SK-N-SH (cell line): ENCODE results near the gene DIRAS2.

Experiments
- CHD2 ChIP-seq: fragments of 150-350 bp; IDR thresholded peaks from 2 replicates; pipeline ENCODE4 v1.6.1; 2018; ENCODE audit warnings: low read length; ENCODE audit not compliant: partially characterized antibody
- EZH2phosphoT487 ChIP-seq: fragments of 200-600 bp; sonication (generic); IDR thresholded peaks from 2 replicates; pipeline ENCODE4 v1.6.1; 2017; ENCODE audit warnings: low read depth, mixed run types, mild to moderate bottlenecking, antibody characterized with exemption, moderate library complexity, borderline replicate concordance
- JUND ChIP-seq: IDR thresholded peaks from 2 replicates; pipeline ENCODE4 v1.4.0; 2012
- MXI1 ChIP-seq: IDR thresholded peaks from 2 replicates; pipeline ENCODE4 v1.6.1; 2012; ENCODE audit warnings: mild to moderate bottlenecking, low read depth, low read length, improper control_type of control experiment
- POLR2AphosphoS5 ChIP-seq: IDR thresholded peaks from 2 replicates; pipeline ENCODE4 v1.6.1; 2012; ENCODE audit warnings: low read depth, low read length
- RXRA ChIP-seq: IDR thresholded peaks from 2 replicates; pipeline ENCODE4 v1.4.0; 2012; ENCODE audit warnings: low read depth, mild to moderate bottlenecking, borderline replicate concordance
- SMC3 ChIP-seq: IDR thresholded peaks from 2 replicates; pipeline ENCODE4 v1.6.1; 2012; ENCODE audit warnings: low read depth, low read length, improper control_type of control experiment
- TAF1 ChIP-seq: IDR thresholded peaks from 2 replicates; pipeline ENCODE4 v1.6.1; 2012; ENCODE audit warnings: low read depth, mild to moderate bottlenecking, low read length, moderate library complexity, borderline replicate concordance
- TF ChIP-seq, protein P1 (sequence below): fragments of 200-600 bp; sonication (generic); IDR thresholded peaks from 2 replicates; pipeline ENCODE4 v1.6.1; 2017; ENCODE audit warnings: antibody characterized with exemption, mild to moderate bottlenecking, moderate library complexity
- TF ChIP-seq, protein P2 (sequence below): IDR thresholded peaks from 2 replicates; pipeline ENCODE4 v1.4.0; 2012; ENCODE audit warnings: low read depth, borderline replicate concordance

DNA sequence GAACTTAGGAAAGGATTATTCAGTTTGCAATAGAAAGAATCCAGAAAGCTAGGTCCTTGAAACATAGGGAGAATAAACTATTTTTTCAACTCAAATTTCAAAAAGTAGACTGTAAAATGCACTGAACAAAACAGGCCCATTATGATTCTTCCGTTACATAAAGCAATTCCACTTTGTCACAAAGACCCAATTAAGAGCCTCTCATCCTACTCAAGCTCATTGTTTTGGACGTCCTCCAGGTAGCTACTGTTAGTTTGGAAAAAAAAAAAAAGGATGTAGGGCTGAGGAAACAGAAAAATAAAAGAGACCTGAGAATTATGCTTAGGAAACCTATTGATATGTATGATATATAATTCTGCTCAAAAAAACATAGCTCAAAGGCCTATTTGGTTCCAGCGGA, 74.0 kb downstream of the DIRAS2 start:
- TF ChIP-seq CHD2: no peak
- TF ChIP-seq, protein P1, sequence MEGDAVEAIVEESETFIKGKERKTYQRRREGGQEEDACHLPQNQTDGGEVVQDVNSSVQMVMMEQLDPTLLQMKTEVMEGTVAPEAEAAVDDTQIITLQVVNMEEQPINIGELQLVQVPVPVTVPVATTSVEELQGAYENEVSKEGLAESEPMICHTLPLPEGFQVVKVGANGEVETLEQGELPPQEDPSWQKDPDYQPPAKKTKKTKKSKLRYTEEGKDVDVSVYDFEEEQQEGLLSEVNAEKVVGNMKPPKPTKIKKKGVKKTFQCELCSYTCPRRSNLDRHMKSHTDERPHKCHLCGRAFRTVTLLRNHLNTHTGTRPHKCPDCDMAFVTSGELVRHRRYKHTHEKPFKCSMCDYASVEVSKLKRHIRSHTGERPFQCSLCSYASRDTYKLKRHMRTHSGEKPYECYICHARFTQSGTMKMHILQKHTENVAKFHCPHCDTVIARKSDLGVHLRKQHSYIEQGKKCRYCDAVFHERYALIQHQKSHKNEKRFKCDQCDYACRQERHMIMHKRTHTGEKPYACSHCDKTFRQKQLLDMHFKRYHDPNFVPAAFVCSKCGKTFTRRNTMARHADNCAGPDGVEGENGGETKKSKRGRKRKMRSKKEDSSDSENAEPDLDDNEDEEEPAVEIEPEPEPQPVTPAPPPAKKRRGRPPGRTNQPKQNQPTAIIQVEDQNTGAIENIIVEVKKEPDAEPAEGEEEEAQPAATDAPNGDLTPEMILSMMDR: no peak
- TF ChIP-seq MXI1: no peak
- TF ChIP-seq, protein P2, sequence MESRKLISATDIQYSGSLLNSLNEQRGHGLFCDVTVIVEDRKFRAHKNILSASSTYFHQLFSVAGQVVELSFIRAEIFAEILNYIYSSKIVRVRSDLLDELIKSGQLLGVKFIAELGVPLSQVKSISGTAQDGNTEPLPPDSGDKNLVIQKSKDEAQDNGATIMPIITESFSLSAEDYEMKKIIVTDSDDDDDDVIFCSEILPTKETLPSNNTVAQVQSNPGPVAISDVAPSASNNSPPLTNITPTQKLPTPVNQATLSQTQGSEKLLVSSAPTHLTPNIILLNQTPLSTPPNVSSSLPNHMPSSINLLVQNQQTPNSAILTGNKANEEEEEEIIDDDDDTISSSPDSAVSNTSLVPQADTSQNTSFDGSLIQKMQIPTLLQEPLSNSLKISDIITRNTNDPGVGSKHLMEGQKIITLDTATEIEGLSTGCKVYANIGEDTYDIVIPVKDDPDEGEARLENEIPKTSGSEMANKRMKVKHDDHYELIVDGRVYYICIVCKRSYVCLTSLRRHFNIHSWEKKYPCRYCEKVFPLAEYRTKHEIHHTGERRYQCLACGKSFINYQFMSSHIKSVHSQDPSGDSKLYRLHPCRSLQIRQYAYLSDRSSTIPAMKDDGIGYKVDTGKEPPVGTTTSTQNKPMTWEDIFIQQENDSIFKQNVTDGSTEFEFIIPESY: no peak
- no peak for TF ChIP-seq TAF1
- TF ChIP-seq POLR2AphosphoS5: no peak
- TF ChIP-seq EZH2phosphoT487: no peak
- no peak for TF ChIP-seq SMC3
- TF ChIP-seq RXRA: no peak
- TF ChIP-seq JUND: no peak
